CD14-positive monocyte (primary cell): ENCODE data around the gene SPR. TPM values are rescaled to one million over a fixed set of nuclear protein-coding genes. Genes with fewer than 3 reads are reported as not detected.

Experiments used
- DNase-seq, 3 donors: peaks; one replicate each; pipeline ENCODE4 v3.0.0-alpha.2; 2011 to 2022
- H2AFZ ChIP-seq: 2 replicates; pipeline ENCODE4 v1.6.0; 2012; ENCODE audit warnings: mild to moderate bottlenecking, low read depth, low read length, inconsistent platforms; ENCODE audit not compliant: insufficient read depth, poor library complexity, severe bottlenecking
- H3K27ac ChIP-seq, 2 donors: 1 replicate in 1 of 2; 2 replicates in 1 of 2; pipeline ENCODE4 v1.5.1; 2012 to 2013; ENCODE audit warnings: low read length in 2 of 2, control low read depth in 1 of 2, inconsistent platforms in 1 of 2, low read depth in 1 of 2, mild to moderate bottlenecking in 1 of 2
- H3K27me3 ChIP-seq, 2 donors: one replicate each; pipeline versions ENCODE4 v1.6.0 to v1.6.1; 2011 to 2013; ENCODE audit warnings: low read length in 2 of 2; ENCODE audit not compliant: control insufficient read depth in 2 of 2, insufficient read depth in 2 of 2
- H3K36me3 ChIP-seq, 2 donors: replicated peaks in 1 of 2; 1 replicate in 1 of 2; 2 replicates in 1 of 2; pipeline versions ENCODE4 v1.5.1 to v1.6.1; 2012 to 2013; ENCODE audit warnings: low read length in 2 of 2, control low read depth in 1 of 2, inconsistent platforms in 1 of 2, mild to moderate bottlenecking in 1 of 2; ENCODE audit not compliant: insufficient read depth in 2 of 2, control insufficient read depth in 1 of 2
- H3K4me1 ChIP-seq, 2 donors: 1 replicate in 1 of 2; 2 replicates in 1 of 2; pipeline versions ENCODE4 v1.5.1 to v1.6.1; 2012 to 2013; ENCODE audit warnings: low read length in 2 of 2, control low read depth in 1 of 2, inconsistent platforms in 1 of 2, mild to moderate bottlenecking in 1 of 2, moderate library complexity in 1 of 2; ENCODE audit not compliant: insufficient read depth in 2 of 2, control insufficient read depth in 1 of 2
- H3K4me2 ChIP-seq: replicated peaks from 2 replicates; pipeline ENCODE3; 2012; ENCODE audit warnings: low read length, moderate library complexity, mild to moderate bottlenecking; ENCODE audit not compliant: poor library complexity, severe bottlenecking; ENCODE audit errors: extremely low read depth
- H3K4me3 ChIP-seq, 3 experiments: fragments of 200-600 bp in 1 of 3; sonication (generic) in 1 of 3; replicated peaks in 1 of 3; 1 replicate in 2 of 3; 2 replicates in 1 of 3; pipeline ENCODE4 v1.5.1; 2011 to 2013; ENCODE audit warnings: low read length in 3 of 3, mild to moderate bottlenecking in 3 of 3, control low read depth in 2 of 3, low read depth in 2 of 3, inconsistent platforms in 1 of 3, moderate library complexity in 1 of 3
- H3K79me2 ChIP-seq: 2 replicates; pipeline ENCODE4 v1.6.0; 2012; ENCODE audit warnings: mild to moderate bottlenecking, control low read depth, inconsistent platforms, low read length, moderate library complexity; ENCODE audit not compliant: insufficient read depth
- H3K9ac ChIP-seq: 2 replicates; pipeline ENCODE4 v1.6.0; 2017; ENCODE audit warnings: low read length, mild to moderate bottlenecking; ENCODE audit not compliant: insufficient read depth, poor library complexity, severe bottlenecking
- H3K9me3 ChIP-seq, 2 donors: replicated peaks in 1 of 2; 1 replicate in 1 of 2; 2 replicates in 1 of 2; pipeline versions ENCODE4 v1.5.1 to v1.6.1; 2012 to 2013; ENCODE audit warnings: low read length in 2 of 2, control low read depth in 1 of 2; ENCODE audit not compliant: control insufficient read depth in 1 of 2, insufficient read depth in 1 of 2
- H4K20me1 ChIP-seq: 2 replicates; pipeline ENCODE4 v1.6.0; 2012; ENCODE audit warnings: mild to moderate bottlenecking, low read length, control low read depth, moderate library complexity; ENCODE audit not compliant: insufficient read depth
- H3K27ac Mint-ChIP-seq, 7 donors: one replicate each; pipeline ENCODE4 v1.8.0; 2020; ENCODE audit warnings: mild to moderate bottlenecking in 7 of 7, mixed read lengths in 7 of 7, moderate library complexity in 6 of 7, inconsistent platforms in 2 of 7
- H3K27me3 Mint-ChIP-seq, 3 donors: one replicate each; pipeline ENCODE4 v1.8.0; 2021 to 2022; ENCODE audit warnings: low read depth in 3 of 3, mild to moderate bottlenecking in 3 of 3, mixed read lengths in 3 of 3, moderate library complexity in 3 of 3, inconsistent platforms in 1 of 3
- H3K36me3 Mint-ChIP-seq, 2 donors: one replicate each; pipeline ENCODE4 v1.8.0; 2020; ENCODE audit warnings: mixed read lengths in 2 of 2, inconsistent platforms in 1 of 2, mild to moderate bottlenecking in 1 of 2
- H3K4me1 Mint-ChIP-seq: one replicate; pipeline ENCODE4 v1.8.0; 2020; ENCODE audit warnings: mild to moderate bottlenecking, mixed read lengths
- H3K4me3 Mint-ChIP-seq, 2 donors: one replicate each; pipeline ENCODE4 v1.8.0; 2020; ENCODE audit warnings: mild to moderate bottlenecking in 2 of 2, mixed read lengths in 2 of 2, moderate library complexity in 1 of 2
- H3K9me3 Mint-ChIP-seq, 7 donors: one replicate each; pipeline ENCODE4 v1.8.0; 2020 to 2022; ENCODE audit warnings: mixed read lengths in 7 of 7, mild to moderate bottlenecking in 6 of 7, moderate library complexity in 6 of 7, inconsistent platforms in 2 of 7
- WGBS: methylation state at CpG from one replicate; pipeline ENCODE4 v1.1.5; 2013; ENCODE audit warnings: missing lambda C conversion rate; ENCODE audit not compliant: insufficient coverage; 5-methylcytosine and 5-hydroxymethylcytosine counted together
- intact Hi-C, 2 donors: fragments of 100-400 bp; cut with micrococcal nuclease; formaldehyde crosslinking; loops; one replicate each; pipeline versions ENCODE4 v1.15.0 to v1.15.1; 2023
- polyA plus RNA-seq, 3 donors: library from polyadenylated mRNA; depleted of rRNA in 1 of 3; unstranded in 2 of 3; stranded (reverse) in 1 of 3; fragments of 300-500 nt in 2 of 3; fragments of >200 nt in 1 of 3; fragmentation: Illumina TruSeq in 2 of 3; gene quantifications; 1 replicate in 2 of 3; 2 replicates in 1 of 3; pipeline ENCODE4 v1.2.3, GENCODE V29; 2012 to 2021
- TF ChIP-seq, protein P1 (sequence below): fragments of 200-600 bp; IDR thresholded peaks from one replicate; pipeline ENCODE4 v1.8.0; 2022; ENCODE audit warnings: antibody characterized with exemption, mild to moderate bottlenecking

SPR gene
- polyA plus RNA-seq, 3 donors = 2.9 to 12.5 (median 7.6) TPM

GRCh38 chr2:72908741-72909140, 21.5 kb downstream of the SPR start:
- Mint-ChIP-seq H3K27ac (no peak overlapping the region), H3K4me1 (no peaks in the 10 kb centered on the region), H3K9me3 (peaks cover 0 to 3% (median 0%) of the 10 kb centered on the region in 7 donors), H3K36me3 (no peaks in the 10 kb centered on the region), H3K4me3 (peak overlapping the region in 1 of 2 donors; percentile 55), H3K27me3 (peaks cover 63 to 91% (median 84%) of the 10 kb centered on the region in 3 donors)
- peaks cover 72 to 89% of the 10 kb centered on the region in 2 donors for H3K27me3 ChIP-seq
- no peaks in the 10 kb centered on the region for H3K36me3 ChIP-seq
- intact Hi-C loops = no loop called here
- no peak overlapping the region for H3K4me2 ChIP-seq
- H3K9ac ChIP-seq = no peak overlapping the region
- no peak overlapping the region for H3K4me3 ChIP-seq
- TF ChIP-seq, protein P1, sequence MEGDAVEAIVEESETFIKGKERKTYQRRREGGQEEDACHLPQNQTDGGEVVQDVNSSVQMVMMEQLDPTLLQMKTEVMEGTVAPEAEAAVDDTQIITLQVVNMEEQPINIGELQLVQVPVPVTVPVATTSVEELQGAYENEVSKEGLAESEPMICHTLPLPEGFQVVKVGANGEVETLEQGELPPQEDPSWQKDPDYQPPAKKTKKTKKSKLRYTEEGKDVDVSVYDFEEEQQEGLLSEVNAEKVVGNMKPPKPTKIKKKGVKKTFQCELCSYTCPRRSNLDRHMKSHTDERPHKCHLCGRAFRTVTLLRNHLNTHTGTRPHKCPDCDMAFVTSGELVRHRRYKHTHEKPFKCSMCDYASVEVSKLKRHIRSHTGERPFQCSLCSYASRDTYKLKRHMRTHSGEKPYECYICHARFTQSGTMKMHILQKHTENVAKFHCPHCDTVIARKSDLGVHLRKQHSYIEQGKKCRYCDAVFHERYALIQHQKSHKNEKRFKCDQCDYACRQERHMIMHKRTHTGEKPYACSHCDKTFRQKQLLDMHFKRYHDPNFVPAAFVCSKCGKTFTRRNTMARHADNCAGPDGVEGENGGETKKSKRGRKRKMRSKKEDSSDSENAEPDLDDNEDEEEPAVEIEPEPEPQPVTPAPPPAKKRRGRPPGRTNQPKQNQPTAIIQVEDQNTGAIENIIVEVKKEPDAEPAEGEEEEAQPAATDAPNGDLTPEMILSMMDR = no peak
- no CpG with 5 or more reads among the region's 3 CpGs for WGBS
- H3K4me1 ChIP-seq = no peaks in the 10 kb centered on the region
- H3K27ac ChIP-seq = no peak overlapping the region
- H3K9me3 ChIP-seq = peaks cover 0 to 2% of the 10 kb centered on the region in 2 donors
- no peak overlapping the region for H2AFZ ChIP-seq
- H4K20me1 ChIP-seq = no peaks in the 10 kb centered on the region
- no peaks in the 10 kb centered on the region for H3K79me2 ChIP-seq
- no peak for DNase-seq

DNA sequence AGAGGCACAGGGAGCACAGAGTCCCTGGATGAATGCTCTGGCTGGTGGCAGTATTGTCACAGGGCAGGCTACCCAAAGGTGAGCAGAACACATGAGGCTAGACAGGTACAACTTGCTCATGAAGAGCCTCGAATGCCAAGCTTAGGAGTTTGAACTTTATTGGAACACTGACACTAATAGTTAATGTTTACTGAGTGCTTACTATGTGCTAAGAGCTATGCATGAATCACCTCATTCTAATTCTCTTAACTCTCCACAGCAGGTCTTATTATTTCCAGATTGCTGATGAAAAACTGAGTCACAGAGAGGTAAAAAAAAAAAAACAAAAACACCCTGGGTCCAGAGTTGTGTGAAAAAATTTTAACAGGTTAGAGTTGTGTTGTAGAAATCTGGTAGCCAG, 24.0 kb downstream of the SPR start:
- no peak overlapping the region for H3K4me2 ChIP-seq
- H3K27ac Mint-ChIP-seq = no peak overlapping the region

More for the DNA sequence above, 24.0 kb downstream of the SPR start:
- no peak overlapping the region for H3K4me3 ChIP-seq
- H3K9me3 ChIP-seq = peaks cover 0 to 24% of the 10 kb centered on the region in 2 donors
- H3K9me3 Mint-ChIP-seq = peaks cover 0 to 24% (median 7%) of the 10 kb centered on the region in 7 donors
- peak overlapping the region in 1 of 2 donors; percentile 52 for H3K4me3 Mint-ChIP-seq
- H2AFZ ChIP-seq = no peak overlapping the region
- no peak overlapping the region for H3K27ac ChIP-seq
- intact Hi-C loops = no loop called here
- peaks cover 6 to 7% of the 10 kb centered on the region in 2 donors for H3K4me1 ChIP-seq
- H3K4me1 Mint-ChIP-seq = peaks cover 3% of the 10 kb centered on the region
- peaks cover 0 to 3% of the 10 kb centered on the region in 2 donors for H3K36me3 Mint-ChIP-seq
- WGBS = no CpG with 5 or more reads among the region's 1 CpG
- H3K27me3 Mint-ChIP-seq = peaks cover 77 to 95% (median 87%) of the 10 kb centered on the region in 3 donors
- H3K27me3 ChIP-seq = peaks cover 77 to 93% of the 10 kb centered on the region in 2 donors
- no peak overlapping the region for H3K9ac ChIP-seq
- no peak for DNase-seq
- TF ChIP-seq, protein P1 = no peak
- H4K20me1 ChIP-seq = no peaks in the 10 kb centered on the region
- no peaks in the 10 kb centered on the region for H3K79me2 ChIP-seq
- no peaks in the 10 kb centered on the region for H3K36me3 ChIP-seq
